Parathyroid adenoma (tissue), 2 donors: ENCODE data around the gene MAP3K5.

Source experiments
- H2AFZ ChIP-seq: fragments of 300-600 bp; sonication (generic); one replicate; pipeline ENCODE4 v1.7.0; 2017; ENCODE audit warnings: antibody characterized with exemption, mild to moderate bottlenecking
- H3K27ac ChIP-seq: fragments of 300-600 bp; sonication (generic); one replicate; pipeline ENCODE4 v1.7.0; 2017
- H3K27me3 ChIP-seq: fragments of 300-600 bp; sonication (generic); one replicate; pipeline ENCODE4 v1.7.0; 2017; ENCODE audit warnings: low read length; ENCODE audit not compliant: control insufficient read depth, insufficient read depth
- H3K36me3 ChIP-seq: fragments of 300-600 bp; sonication (generic); one replicate; pipeline ENCODE4 v1.7.0; 2017; ENCODE audit warnings: low read length; ENCODE audit not compliant: control insufficient read depth, insufficient read depth
- H3K4me1 ChIP-seq: fragments of 300-600 bp; sonication (generic); one replicate; pipeline ENCODE4 v1.7.0; 2017; ENCODE audit warnings: control low read depth
- H3K4me2 ChIP-seq: fragments of 300-600 bp; sonication (generic); one replicate; pipeline ENCODE4 v1.7.0; 2017; ENCODE audit warnings: low read length
- H3K4me3 ChIP-seq: fragments of 300-600 bp; sonication (generic); one replicate; pipeline ENCODE4 v1.7.0; 2017; ENCODE audit warnings: low read depth, low read length
- H3K79me2 ChIP-seq: fragments of 300-600 bp; sonication (generic); one replicate; pipeline ENCODE4 v1.7.0; 2017; ENCODE audit warnings: control low read depth
- H3K9ac ChIP-seq: fragments of 300-600 bp; sonication (generic); one replicate; pipeline ENCODE4 v1.7.0; 2017; ENCODE audit warnings: mild to moderate bottlenecking
- H3K9me3 ChIP-seq: fragments of 300-600 bp; sonication (generic); one replicate; pipeline ENCODE4 v1.7.0; 2017; ENCODE audit warnings: low read length; ENCODE audit not compliant: control insufficient read depth
- TF ChIP-seq, protein P1 (sequence below): fragments of 300-600 bp; sonication (generic); IDR thresholded peaks from one replicate; pipeline ENCODE4 v1.7.0; 2017; ENCODE audit warnings: antibody characterized with exemption, mild to moderate bottlenecking
- donor health status: primary hyperparathyroidism.

The MAP3K5 gene, protein sequence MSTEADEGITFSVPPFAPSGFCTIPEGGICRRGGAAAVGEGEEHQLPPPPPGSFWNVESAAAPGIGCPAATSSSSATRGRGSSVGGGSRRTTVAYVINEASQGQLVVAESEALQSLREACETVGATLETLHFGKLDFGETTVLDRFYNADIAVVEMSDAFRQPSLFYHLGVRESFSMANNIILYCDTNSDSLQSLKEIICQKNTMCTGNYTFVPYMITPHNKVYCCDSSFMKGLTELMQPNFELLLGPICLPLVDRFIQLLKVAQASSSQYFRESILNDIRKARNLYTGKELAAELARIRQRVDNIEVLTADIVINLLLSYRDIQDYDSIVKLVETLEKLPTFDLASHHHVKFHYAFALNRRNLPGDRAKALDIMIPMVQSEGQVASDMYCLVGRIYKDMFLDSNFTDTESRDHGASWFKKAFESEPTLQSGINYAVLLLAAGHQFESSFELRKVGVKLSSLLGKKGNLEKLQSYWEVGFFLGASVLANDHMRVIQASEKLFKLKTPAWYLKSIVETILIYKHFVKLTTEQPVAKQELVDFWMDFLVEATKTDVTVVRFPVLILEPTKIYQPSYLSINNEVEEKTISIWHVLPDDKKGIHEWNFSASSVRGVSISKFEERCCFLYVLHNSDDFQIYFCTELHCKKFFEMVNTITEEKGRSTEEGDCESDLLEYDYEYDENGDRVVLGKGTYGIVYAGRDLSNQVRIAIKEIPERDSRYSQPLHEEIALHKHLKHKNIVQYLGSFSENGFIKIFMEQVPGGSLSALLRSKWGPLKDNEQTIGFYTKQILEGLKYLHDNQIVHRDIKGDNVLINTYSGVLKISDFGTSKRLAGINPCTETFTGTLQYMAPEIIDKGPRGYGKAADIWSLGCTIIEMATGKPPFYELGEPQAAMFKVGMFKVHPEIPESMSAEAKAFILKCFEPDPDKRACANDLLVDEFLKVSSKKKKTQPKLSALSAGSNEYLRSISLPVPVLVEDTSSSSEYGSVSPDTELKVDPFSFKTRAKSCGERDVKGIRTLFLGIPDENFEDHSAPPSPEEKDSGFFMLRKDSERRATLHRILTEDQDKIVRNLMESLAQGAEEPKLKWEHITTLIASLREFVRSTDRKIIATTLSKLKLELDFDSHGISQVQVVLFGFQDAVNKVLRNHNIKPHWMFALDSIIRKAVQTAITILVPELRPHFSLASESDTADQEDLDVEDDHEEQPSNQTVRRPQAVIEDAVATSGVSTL (N-terminal part only)

DNA sequence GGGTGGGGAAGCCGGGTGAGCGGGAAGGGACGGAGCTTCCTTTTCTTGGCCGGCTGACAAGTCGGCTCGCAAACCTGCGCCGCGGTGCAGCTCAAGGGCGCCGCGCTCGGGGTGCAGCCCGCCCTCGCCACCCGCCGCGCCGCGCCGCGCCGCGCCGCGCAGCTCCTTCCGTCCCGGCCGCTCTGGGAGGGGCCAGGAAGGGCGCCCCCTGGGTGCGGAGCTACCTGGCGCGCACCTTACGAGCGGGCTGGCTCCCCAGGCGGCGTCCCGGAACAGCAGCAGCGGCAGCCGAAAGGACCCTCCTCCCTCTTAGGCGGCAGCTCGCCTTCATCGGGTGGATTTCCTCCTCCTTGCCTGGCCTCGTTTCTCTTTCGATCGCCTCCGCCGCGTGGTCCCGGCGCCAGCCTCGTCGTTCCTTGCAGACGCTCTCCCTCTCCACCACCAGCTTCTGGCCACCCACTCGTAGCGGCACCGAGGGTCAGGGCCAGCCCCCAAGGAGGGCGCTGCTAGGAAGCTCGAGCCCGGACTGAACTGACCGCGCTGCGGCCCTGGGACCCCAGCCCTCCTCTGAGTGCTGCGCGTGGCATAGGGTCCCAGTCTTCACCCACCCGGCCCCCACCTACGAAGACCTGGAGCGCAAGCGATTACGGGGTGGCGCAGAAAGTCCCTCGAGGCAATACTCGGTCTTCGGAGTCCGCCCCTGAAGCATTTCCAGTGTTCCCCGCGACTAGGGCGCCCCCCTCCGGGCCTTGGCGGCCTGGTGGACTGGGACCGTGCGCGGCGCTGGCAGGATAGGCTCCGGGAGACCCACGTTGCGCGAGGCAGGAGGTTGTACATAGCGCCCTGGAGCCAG is at the start of gene MAP3K5:
TSS of gene MAP3K5 (minus strand) at position 68 of the 853 bp plus-strand sequence. CDS start 320 bp downstream, outside the sequence.
- Histone ChIP-seq H3K4me2 (peak within 1 kb of the TSS; percentile 94), H2AFZ (peak within 1 kb of the TSS; percentile 99), H3K27ac (peak within 1 kb of the TSS; percentile 84), H3K4me3 (peak within 1 kb of the TSS; percentile 86), H3K9ac (peak within 1 kb of the TSS; percentile 16), H3K79me2 (no peaks in the 10 kb centered on the region), H3K9me3 (no peaks in the 10 kb centered on the region), H3K36me3 (no peaks in the 10 kb centered on the region), H3K4me1 (peaks cover 5% of the 10 kb centered on the region), H3K27me3 (no peaks in the 10 kb centered on the region)
- TF ChIP-seq, protein P1, sequence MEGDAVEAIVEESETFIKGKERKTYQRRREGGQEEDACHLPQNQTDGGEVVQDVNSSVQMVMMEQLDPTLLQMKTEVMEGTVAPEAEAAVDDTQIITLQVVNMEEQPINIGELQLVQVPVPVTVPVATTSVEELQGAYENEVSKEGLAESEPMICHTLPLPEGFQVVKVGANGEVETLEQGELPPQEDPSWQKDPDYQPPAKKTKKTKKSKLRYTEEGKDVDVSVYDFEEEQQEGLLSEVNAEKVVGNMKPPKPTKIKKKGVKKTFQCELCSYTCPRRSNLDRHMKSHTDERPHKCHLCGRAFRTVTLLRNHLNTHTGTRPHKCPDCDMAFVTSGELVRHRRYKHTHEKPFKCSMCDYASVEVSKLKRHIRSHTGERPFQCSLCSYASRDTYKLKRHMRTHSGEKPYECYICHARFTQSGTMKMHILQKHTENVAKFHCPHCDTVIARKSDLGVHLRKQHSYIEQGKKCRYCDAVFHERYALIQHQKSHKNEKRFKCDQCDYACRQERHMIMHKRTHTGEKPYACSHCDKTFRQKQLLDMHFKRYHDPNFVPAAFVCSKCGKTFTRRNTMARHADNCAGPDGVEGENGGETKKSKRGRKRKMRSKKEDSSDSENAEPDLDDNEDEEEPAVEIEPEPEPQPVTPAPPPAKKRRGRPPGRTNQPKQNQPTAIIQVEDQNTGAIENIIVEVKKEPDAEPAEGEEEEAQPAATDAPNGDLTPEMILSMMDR: peak; percentile 77

DNA sequence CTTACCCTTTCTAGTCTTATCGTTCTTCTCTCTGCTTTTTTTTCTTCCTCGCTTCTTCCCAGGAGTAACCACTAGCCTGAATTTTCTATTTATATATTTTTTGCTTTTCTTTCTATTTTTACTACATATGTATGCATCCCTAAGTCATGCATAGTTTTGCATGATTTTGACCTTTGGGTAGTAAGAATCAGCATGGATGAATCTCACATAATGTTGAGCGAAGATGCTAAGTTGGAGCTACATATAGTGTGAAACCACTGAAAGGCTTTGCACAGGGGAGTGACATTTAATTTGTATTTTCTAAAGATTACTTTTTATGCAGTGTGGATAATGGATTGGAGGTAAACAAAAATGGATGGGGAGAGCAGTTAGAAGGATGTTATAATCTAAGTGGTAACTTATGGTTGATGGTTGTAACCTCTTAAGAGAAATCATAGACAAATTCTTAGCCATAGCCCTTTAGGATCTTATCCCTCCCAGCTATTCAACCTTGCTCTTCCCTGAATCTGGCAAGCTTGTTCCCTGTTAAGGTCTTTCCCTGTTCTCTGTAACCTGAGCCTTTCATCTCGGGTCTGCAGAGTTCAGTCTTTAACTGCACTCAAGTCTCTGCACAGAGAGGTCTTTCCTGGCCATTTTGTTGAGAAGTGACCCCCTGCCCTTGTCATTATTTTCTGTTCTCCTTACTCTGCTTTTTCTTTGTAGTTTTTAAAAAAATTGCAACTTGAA is 48.2 kb upstream of the MAP3K5 start:
- no peaks in the 10 kb centered on the region for H3K79me2 ChIP-seq
- H2AFZ ChIP-seq: no peak overlapping the region
- H3K27ac ChIP-seq: no peak overlapping the region
- TF ChIP-seq, protein P1: no peak
- no peak overlapping the region for H3K4me2 ChIP-seq
- H3K4me3 ChIP-seq: no peak overlapping the region
- no peak overlapping the region for H3K9ac ChIP-seq
- no peaks in the 10 kb centered on the region for H3K9me3 ChIP-seq
- no peaks in the 10 kb centered on the region for H3K36me3 ChIP-seq
- H3K27me3 ChIP-seq: no peaks in the 10 kb centered on the region
- no peaks in the 10 kb centered on the region for H3K4me1 ChIP-seq

DNA sequence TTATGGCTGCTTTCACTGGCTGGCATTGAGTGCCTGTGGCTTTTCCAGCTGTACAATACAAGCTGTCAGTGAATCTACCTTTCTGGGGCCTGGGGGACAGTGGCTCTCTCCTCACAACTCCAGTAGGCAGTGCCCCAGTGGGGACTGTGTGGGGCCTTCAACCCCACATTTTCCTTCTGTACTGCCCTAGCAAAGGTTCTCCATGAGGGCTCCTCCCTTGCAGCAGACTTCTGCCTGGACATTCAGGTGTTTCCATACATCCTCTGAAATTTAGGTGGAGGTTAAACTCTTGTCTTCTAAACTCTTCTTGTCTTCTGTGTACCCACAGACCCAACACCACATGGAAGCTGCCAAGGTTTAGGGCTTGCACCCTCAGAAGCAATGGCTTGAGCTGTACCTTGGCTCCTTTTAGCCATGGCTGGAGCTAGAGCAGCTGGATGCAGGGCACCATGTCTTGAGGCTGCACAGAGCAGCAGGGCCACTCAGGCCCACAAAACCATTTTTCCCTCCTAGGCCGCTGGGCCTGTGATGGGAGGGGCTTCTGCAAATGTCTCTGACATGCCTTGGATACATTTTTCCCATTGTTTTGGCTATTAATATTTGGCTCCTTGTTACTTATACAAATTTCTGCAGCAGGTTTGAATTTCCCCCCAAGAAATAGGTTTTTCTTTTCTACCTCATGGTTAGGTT is 39.7 kb upstream of the MAP3K5 start:
- no peaks in the 10 kb centered on the region for H3K4me1 ChIP-seq
- no peaks in the 10 kb centered on the region for H3K79me2 ChIP-seq
- TF ChIP-seq, protein P1: no peak
- H3K4me2 ChIP-seq: no peak overlapping the region
- H3K36me3 ChIP-seq: no peaks in the 10 kb centered on the region
- no peak overlapping the region for H3K9ac ChIP-seq
- H3K4me3 ChIP-seq: no peak overlapping the region
- H2AFZ ChIP-seq: no peak overlapping the region
- no peaks in the 10 kb centered on the region for H3K27me3 ChIP-seq
- H3K9me3 ChIP-seq: no peaks in the 10 kb centered on the region
- no peak overlapping the region for H3K27ac ChIP-seq
